Measurements from ENCODE around the gene YIF1B. TPM values are rescaled to one million over a fixed set of nuclear protein-coding genes. Genes with fewer than 3 reads are reported as not detected.
A peak's percentile ranks its signal among the peaks of the same experiment; 100 is the strongest.

The YIF1B gene
- total and polyA plus RNA-seq, 4 donors = 34.1 to 74.1 (median 42.9) TPM

DNA sequence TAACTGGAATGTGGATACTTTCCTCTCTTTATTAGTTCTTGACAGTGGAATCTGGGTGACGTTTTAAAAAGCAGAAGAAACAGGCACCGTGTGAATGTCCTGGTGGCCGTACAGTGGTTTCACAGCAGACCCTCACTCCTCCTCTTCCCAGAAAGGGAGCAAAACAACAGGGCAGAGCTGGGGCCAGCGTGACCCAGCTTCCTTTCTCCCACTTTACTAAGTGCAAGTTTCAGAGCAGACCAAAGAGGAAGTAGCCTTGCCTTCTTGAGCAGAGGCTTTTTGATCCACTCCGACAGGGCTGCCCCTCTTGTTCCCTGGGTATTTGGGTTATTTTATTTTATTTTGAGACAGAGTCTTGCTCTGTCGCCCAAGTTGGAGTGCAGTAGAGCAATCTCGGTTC is 31.3 kb downstream of the YIF1B start:
- Histone ChIP-seq H3K9ac (ENCODE audit: low read depth in 1 of 2, low read length in 2 of 2) (no peak overlapping the region), H3K4me3 (ENCODE audit: low read depth in 1 of 3, low read length in 3 of 3) (no peak overlapping the region), H3K27ac (ENCODE audit: low read depth in 1 of 2, low read length in 2 of 2) (peak overlapping the region in 1 of 2 donors; percentile 37), H3K9me3 (ENCODE audit: control insufficient read depth in 4 of 4, low read length in 3 of 4) (no peaks in the 10 kb centered on the region), H3K36me3 (ENCODE audit: control insufficient read depth in 4 of 4, insufficient read depth in 3 of 4, low read depth in 1 of 4, low read length in 3 of 4) (no peaks in the 10 kb centered on the region), H3K27me3 (ENCODE audit: control insufficient read depth in 4 of 4, insufficient read depth in 4 of 4, low read length in 3 of 4) (no peaks in the 10 kb centered on the region), H3K4me1 (ENCODE audit: control insufficient read depth in 4 of 4, insufficient read depth in 4 of 4, low read length in 3 of 4) (peaks cover 0 to 6% (median 2%) of the 10 kb centered on the region in 4 donors)
- 74% methylated on average over 7 of the region's 7 CpGs for WGBS
- no peak for DNase-seq (ENCODE audit: low spot score)
- TF ChIP-seq REST (IDR thresholded peaks at IDR 0.05) (no peak), CTCF (IDR thresholded peaks at IDR 0.05; ENCODE audit: low read depth, low read length, missing input control) (peak; percentile 8)

DNA sequence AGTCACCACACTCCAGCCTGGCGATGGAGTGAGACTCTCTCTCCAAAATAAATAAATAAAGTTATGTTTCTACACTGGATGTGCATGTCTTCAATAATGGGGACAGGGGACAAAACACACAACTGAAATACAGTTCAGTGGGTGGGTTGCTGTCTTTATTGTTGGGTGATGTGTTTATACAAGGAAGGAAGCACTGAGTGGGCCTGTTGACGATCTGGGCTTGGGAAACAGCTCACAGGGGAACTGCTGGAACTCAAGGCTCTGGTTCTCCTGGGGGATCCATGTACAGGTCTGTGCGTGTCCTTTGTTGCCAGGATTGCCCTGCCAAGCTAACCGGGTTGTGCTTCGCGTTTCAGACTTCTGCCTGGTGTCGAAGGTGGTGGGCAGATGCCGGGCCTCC is 32.5 kb downstream of the YIF1B start:
- H3K36me3 ChIP-seq (ENCODE audit: control insufficient read depth in 4 of 4, insufficient read depth in 3 of 4, low read depth in 1 of 4, low read length in 3 of 4) = no peaks in the 10 kb centered on the region
- peaks cover 0 to 6% (median 2%) of the 10 kb centered on the region in 4 donors for H3K4me1 ChIP-seq (ENCODE audit: control insufficient read depth in 4 of 4, insufficient read depth in 4 of 4, low read length in 3 of 4)
- H3K27ac ChIP-seq (ENCODE audit: low read depth in 1 of 2, low read length in 2 of 2) = no peak overlapping the region
- H3K27me3 ChIP-seq (ENCODE audit: control insufficient read depth in 4 of 4, insufficient read depth in 4 of 4, low read length in 3 of 4) = no peaks in the 10 kb centered on the region
- no peak for TF ChIP-seq RXRA (IDR thresholded peaks at IDR 0.05)
- no peak for TF ChIP-seq ATF3 (IDR thresholded peaks at IDR 0.05)
- TF ChIP-seq HNF4G (IDR thresholded peaks at IDR 0.05) = no peak
- TF ChIP-seq GABPA (IDR thresholded peaks at IDR 0.05 in 1 of 2, conservative IDR thresholded peaks at IDR 0.05 in 1 of 2) = no peak
- no peak for TF ChIP-seq HNF4A (conservative IDR thresholded peaks at IDR 0.05)
- no peak for TF ChIP-seq SP1 (IDR thresholded peaks at IDR 0.05)
- no peak for TF ChIP-seq MAX (IDR thresholded peaks at IDR 0.05)
- no peak for TF ChIP-seq JUND (IDR thresholded peaks at IDR 0.05)
- no peak for TF ChIP-seq YY1 (IDR thresholded peaks at IDR 0.05)
- no peak for TF ChIP-seq EGR1 (IDR thresholded peaks at IDR 0.05; ENCODE audit: low read depth in 2 of 2)
- TF ChIP-seq RAD21 (IDR thresholded peaks at IDR 0.05) = no peak
- TF ChIP-seq ZBTB33 (IDR thresholded peaks at IDR 0.05) = no peak
- no peak for TF ChIP-seq NR2F2 (IDR thresholded peaks at IDR 0.05)
- no peak for TF ChIP-seq REST (IDR thresholded peaks at IDR 0.05)
- TF ChIP-seq CTCF (IDR thresholded peaks at IDR 0.05; ENCODE audit: low read depth, low read length, missing input control) = no peak
- TF ChIP-seq FOXA1 (IDR thresholded peaks at IDR 0.05) = no peak
- TF ChIP-seq FOXA2 (IDR thresholded peaks at IDR 0.05) = no peak
- TF ChIP-seq TAF1 (conservative IDR thresholded peaks at IDR 0.05) = no peak
- 94% methylated on average over 8 of the region's 8 CpGs for WGBS
- H3K4me3 ChIP-seq (ENCODE audit: low read depth in 1 of 3, low read length in 3 of 3) = no peak overlapping the region
- no peak overlapping the region for H3K9ac ChIP-seq (ENCODE audit: low read depth in 1 of 2, low read length in 2 of 2)
- H3K9me3 ChIP-seq (ENCODE audit: control insufficient read depth in 4 of 4, low read length in 3 of 4) = no peaks in the 10 kb centered on the region
- no peak for DNase-seq (ENCODE audit: low spot score)
